HUES48 (cell line): ENCODE measurements around the gene SELPLG.
"Not testable (repeated sequence)": the region's sequence is repeated elsewhere in the genome, so short reads cannot be mapped to it uniquely, and the experiment has no call there.

Source experiments
- H3K27ac ChIP-seq: one replicate; pipeline ENCODE4 v1.7.0; 2013; ENCODE audit warnings: low read depth, low read length, inconsistent platforms
- H3K27me3 ChIP-seq: 2 replicates; pipeline ENCODE4 v1.6.1; 2013; ENCODE audit warnings: mild to moderate bottlenecking, low read length; ENCODE audit not compliant: control insufficient read depth, insufficient read depth
- H3K36me3 ChIP-seq: 2 replicates; pipeline ENCODE4 v1.6.1; 2013; ENCODE audit warnings: low read length; ENCODE audit not compliant: control insufficient read depth, insufficient read depth
- H3K4me1 ChIP-seq: 2 replicates; pipeline ENCODE4 v1.6.1; 2013; ENCODE audit warnings: mild to moderate bottlenecking, low read length; ENCODE audit not compliant: control insufficient read depth, insufficient read depth
- H3K4me3 ChIP-seq: 2 replicates; pipeline ENCODE4 v1.5.1; 2013; ENCODE audit warnings: mild to moderate bottlenecking, low read depth, low read length
- H3K9ac ChIP-seq: 2 replicates; pipeline ENCODE4 v1.6.1; 2013; ENCODE audit warnings: mild to moderate bottlenecking, low read depth, low read length, moderate library complexity
- H3K9me3 ChIP-seq: 2 replicates; pipeline ENCODE4 v1.6.1; 2013; ENCODE audit warnings: low read length; ENCODE audit not compliant: control insufficient read depth, insufficient read depth

SELPLG gene

DNA sequence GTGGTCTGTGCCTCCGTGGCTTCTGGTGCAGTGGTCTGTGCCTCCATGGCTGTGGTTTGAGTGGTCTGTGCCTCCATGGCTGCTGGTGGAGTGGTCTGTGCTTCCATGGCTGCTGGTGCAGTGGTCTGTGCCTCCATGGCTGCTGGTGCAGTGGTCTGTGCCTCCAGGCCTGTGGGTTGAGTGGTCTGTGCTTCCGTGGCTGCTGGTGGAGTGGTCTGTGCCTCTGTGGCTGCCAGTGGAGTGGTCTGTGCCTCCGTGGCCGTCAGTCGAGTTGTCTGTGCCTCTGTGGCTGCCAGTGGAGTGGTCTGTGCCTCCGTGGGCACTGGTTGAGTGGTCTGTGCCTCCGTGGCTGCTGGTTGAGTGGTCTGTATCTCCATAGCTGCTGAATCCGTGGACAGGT is 10.1 kb downstream of the SELPLG start:
- Histone ChIP-seq H3K27ac (no peak overlapping the region), H3K27me3 (no peaks in the 10 kb centered on the region), H3K9ac (no peak overlapping the region), H3K9me3 (no peaks in the 10 kb centered on the region), H3K4me1 (peaks cover 20% of the 10 kb centered on the region), H3K36me3 (no peaks in the 10 kb centered on the region), H3K4me3 (no peak overlapping the region)

DNA sequence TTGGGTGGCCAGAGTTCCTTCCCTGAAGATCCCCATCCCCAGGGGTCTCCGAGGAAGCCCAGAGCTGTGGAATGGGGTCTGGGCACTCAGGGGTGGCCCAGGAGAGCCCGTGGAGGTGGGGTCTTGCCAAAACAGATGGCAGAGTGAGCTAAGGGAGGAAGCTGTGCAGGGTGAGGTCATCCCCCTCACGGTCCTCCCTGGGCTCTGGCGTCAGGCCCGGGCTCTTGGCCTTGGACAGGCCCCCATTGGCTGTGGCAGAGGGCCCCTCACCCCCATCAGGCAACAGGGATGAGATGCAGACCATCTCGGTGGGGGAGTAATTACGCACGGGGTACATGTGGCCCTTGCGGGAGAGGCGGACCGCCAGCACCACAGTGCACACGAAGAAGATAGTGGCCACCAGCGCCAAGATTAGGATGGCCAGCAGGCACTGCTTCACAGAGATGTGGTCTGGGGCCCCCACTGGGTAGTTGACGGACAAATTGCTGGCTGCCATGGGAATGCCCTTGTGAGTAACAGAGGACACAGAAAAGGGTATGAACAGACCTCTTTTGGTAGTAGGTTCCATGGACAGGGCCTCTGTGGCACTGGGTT is 10.7 kb downstream of the SELPLG start:
- no peaks in the 10 kb centered on the region for H3K9me3 ChIP-seq
- no peak overlapping the region for H3K9ac ChIP-seq
- no peaks in the 10 kb centered on the region for H3K36me3 ChIP-seq
- H3K27ac ChIP-seq, result no peak overlapping the region
- peaks cover 25% of the 10 kb centered on the region for H3K4me1 ChIP-seq
- no peak overlapping the region for H3K4me3 ChIP-seq
- no peaks in the 10 kb centered on the region for H3K27me3 ChIP-seq

DNA sequence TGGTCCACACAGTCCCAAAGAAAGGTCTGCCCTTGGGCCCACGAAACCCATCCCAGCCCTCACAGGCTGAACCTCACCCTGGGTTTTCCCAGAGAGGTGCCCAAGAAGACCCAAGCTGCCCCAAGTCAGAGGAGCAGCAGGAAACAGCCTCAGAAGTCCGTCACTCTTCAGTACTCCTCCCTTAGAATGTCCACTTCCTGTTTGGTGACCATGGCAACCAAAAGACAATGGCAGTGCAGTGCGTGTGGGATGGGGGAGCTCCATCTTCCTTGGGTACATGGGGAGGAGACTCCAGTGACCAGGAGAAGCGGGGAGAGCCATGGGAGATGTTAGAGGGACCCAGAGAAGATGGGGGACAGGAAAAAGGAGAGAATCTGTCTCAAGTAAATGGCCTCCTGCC is 11.3 kb downstream of the SELPLG start:
- Histone ChIP-seq H3K27ac (no peak overlapping the region), H3K27me3 (no peaks in the 10 kb centered on the region), H3K36me3 (no peaks in the 10 kb centered on the region), H3K4me3 (no peak overlapping the region), H3K9ac (no peak overlapping the region), H3K9me3 (no peaks in the 10 kb centered on the region), H3K4me1 (peaks cover 25% of the 10 kb centered on the region)

DNA sequence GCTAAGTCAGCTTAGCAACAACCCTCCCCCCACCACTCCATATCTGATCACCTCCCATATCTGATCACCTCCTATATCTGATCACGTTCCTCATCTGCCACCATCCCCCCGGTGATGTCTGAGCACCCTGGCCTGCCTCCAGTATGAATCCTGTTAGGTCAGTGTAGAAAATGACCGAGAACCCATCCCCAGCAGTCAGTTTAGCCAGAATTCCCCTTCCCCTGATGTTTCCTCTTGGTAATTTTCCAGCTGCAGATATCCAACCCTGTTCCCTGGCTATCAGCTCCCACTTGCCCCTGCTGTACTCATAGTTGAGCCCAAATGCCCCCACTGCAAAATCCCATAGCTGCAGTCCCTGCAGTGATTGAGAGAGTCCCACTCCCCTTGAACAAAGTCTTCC is 12.5 kb downstream of the SELPLG start:
- Histone ChIP-seq H3K9ac (no peak overlapping the region), H3K27ac (no peak overlapping the region), H3K36me3 (no peaks in the 10 kb centered on the region), H3K4me1 (peaks cover 25% of the 10 kb centered on the region), H3K9me3 (no peaks in the 10 kb centered on the region), H3K27me3 (no peaks in the 10 kb centered on the region), H3K4me3 (no peak overlapping the region)

DNA sequence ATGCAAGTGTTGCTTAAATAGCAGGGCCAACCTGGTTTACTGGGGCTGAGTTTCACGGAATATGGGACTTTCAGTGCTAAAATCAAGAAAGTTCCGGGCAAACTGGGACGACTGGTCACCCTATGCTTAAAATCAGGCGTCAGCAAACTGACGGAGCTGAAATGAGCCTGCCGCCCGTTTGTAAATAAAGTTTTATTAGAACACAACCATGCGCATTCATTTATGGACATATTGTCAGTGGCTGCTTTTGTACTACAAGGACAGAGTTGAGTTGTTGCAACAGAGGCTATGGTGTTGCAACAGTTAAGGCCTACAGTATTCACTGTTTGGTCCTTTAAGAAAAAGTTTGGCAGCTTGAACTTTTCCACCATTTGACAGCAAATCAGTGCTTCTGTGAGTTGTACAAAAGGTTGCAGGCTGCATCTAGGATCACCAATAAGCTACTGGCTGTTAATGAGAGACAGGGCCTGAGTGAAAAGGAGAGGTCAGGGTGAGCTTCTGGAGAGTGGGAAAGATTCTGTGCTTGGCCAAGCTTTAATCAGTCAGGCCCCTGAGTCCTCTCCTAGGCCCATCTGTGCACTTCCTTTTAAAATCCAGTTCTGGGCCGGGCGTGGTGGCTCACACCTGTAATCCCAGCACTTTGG is 13.3 kb downstream of the SELPLG start:
- Histone ChIP-seq H3K27me3 (no peaks in the 10 kb centered on the region), H3K36me3 (no peaks in the 10 kb centered on the region), H3K9ac (no peak overlapping the region), H3K27ac (no peak overlapping the region), H3K9me3 (no peaks in the 10 kb centered on the region), H3K4me3 (no peak overlapping the region), H3K4me1 (peaks cover 20% of the 10 kb centered on the region)

DNA sequence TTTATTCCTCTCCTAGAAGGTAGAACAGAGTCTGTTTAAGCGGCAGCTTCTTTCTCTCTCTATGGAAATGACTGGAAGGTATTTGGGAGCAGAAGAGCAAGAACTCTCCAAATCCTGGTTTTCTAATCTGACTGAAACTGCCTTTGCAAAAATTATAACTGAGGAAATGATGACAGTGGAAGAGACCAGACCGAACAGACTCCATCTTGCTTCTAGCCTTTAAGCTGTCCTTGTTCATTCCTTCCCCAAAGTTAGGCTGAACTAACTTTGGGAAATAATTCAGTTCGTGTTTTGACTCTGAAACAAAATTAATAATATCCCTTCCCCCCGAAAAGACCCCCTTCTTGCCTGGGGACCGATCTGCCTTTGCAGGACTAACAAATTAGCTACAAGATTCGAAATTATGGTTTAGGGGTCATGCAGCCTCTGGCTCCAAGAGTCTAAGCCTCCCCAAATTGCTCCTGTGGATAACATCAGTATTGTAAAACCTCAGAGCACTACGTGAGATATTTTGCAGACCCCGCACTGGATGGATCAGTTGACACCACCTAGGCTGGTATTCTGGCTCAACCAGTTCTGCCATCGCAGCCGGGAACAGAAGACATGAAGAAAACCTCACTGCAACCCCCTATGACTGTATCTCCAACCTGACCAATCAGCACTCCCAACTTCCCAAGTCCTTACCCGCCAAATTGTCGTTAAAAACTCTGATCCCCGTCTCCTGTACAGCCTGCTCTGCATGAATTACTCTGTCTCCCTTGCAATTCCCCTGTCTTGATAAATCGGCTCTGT is 14.1 kb downstream of the SELPLG start:
- no peaks in the 10 kb centered on the region for H3K27me3 ChIP-seq
- no peaks in the 10 kb centered on the region for H3K9me3 ChIP-seq
- no peak overlapping the region for H3K9ac ChIP-seq
- no peaks in the 10 kb centered on the region for H3K36me3 ChIP-seq
- H3K4me1 ChIP-seq, result peaks cover 15% of the 10 kb centered on the region
- no peak overlapping the region for H3K27ac ChIP-seq
- H3K4me3 ChIP-seq, result no peak overlapping the region

DNA sequence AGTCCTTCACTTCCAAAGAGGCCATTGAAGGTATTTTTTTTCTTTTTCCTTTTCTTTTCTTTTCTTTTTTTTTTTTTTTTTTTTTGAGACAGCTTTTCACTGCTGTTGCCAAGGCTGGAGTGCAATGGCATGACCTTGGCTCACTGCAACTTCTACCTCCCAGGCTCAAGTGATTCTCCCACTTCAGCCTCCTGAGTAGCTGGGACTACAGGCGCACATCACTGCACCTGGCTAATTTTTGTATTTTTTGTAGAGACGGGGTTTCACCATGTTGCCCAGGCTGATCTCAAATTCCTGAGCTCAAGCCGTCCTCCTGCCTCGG is 14.8 kb downstream of the SELPLG start:
- not testable (repeated sequence) for H3K9me3 ChIP-seq, H3K27ac ChIP-seq, H3K9ac ChIP-seq, H3K4me3 ChIP-seq, H3K36me3 ChIP-seq, H3K27me3 ChIP-seq
- peaks cover 15% of the 10 kb centered on the region for H3K4me1 ChIP-seq

DNA sequence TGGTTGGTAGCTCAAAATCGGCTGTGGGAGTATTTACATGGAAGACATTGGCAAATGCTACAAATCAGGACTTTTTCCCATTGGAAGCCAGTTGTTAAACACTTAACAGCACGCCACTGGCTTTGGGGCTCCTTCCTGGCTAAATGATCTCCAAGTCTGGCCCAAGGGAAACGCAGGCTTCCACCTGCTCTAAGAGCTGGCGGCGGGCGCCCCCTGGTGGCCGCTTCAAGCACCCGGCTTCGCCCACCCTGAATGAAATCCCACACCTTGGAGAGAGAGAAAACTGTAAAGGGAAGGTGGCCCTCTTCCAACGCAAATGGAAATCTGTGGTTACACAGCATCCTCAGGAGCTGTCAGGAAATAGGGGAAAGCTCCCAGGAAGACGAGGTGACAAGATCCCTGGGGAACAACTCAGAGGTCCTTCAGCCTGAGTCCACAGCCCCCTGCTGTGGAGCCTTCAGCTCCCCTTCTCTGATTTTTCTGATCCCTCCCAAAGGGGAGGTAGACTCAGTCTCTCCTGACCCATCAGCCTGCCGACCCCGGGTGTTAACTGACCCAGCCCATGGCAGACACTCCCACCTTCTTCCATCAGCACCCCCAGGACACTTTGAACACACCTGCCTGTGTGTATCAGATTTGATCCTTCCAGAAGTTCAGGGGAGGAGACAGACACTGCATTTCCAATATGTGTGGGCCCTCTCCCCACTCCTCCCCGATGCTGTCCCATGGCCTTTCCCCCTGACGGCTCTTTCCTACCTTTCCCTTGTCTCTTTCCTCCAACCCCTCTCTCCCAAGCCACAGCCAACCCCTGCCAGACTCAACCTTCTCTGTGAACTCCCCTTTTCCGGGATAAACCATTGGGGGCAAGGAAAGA is 15.4 kb downstream of the SELPLG start:
- Histone ChIP-seq H3K27ac (no peak overlapping the region), H3K4me3 (no peak overlapping the region), H3K36me3 (no peaks in the 10 kb centered on the region), H3K4me1 (peaks cover 15% of the 10 kb centered on the region), H3K9me3 (no peaks in the 10 kb centered on the region), H3K27me3 (no peaks in the 10 kb centered on the region), H3K9ac (no peak overlapping the region)

DNA sequence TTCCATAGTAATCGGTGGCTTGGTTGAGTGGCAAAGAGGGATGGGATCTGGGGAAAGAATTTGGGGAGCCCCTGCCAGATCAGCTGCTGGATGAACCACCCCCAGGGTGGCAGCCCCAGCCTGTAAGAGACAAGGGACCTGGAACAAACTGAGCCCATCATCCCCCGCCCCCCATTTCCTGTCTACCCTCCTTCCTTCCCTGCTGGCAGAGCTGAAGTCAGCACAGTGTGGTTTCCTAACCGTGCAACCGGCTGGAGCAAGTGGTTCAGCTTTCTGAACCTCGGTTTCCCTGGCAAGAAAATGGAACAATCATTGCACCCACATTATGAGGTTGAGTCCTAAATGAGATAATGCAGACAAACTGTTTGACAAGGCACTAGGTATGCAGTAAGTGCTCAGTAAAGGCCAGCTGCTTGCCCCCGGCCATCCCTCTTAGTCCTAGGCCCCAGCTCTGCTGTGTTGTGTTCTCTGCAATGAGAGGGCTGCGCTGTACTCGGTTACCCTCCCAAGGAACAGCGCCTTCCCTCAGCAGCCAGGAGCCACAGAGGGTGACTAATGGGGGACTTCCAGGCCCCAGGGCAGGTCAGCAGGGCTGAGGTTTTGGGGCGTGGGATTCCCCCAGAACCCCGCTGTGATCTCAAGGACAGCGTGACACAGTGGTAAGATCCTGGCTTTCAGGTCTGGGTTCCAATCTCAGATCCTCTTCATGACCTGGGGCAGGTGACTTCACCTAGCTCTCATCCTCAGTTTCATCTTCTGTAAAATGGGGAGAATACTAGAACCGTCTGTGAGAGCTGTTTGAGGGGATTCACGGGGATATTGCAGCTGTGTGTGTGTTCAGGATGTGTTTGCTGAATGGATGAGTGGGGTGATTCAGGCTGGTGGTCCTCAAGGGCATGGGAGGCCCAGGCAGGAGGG is 16.5 kb downstream of the SELPLG start:
- Histone ChIP-seq H3K27me3 (no peaks in the 10 kb centered on the region), H3K9me3 (no peaks in the 10 kb centered on the region), H3K9ac (no peak overlapping the region), H3K36me3 (no peaks in the 10 kb centered on the region), H3K27ac (no peak overlapping the region), H3K4me3 (no peak overlapping the region), H3K4me1 (peaks cover 11% of the 10 kb centered on the region)

DNA sequence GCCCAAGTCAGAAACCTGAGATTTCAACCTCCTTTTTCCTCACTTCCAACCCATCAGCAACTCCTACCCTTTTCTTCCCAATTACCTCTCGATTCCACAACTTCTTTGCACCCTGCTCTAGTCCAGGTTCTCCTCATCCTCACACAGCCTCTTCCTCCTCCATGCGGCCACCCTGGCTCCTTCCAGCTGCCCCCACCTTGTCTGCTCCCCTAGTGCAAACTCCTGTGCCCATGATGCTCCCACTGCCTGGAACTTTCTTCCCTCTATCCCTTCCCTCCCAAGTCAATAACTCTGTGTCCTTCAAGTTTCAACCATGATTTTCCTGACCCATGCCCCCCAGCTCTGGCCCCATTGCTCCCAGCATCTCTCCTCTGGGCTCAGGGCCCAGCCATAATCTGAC is 17.3 kb downstream of the SELPLG start:
- H3K36me3 ChIP-seq, result no peaks in the 10 kb centered on the region
- H3K4me1 ChIP-seq, result peaks cover 10% of the 10 kb centered on the region
- H3K4me3 ChIP-seq, result no peak overlapping the region
- H3K9me3 ChIP-seq, result no peaks in the 10 kb centered on the region
- H3K9ac ChIP-seq, result no peak overlapping the region
- no peaks in the 10 kb centered on the region for H3K27me3 ChIP-seq
- no peak overlapping the region for H3K27ac ChIP-seq
